Stimulated activated CD8-positive, alpha-beta memory T cell treated with anti-CD3 and anti-CD28 coated beads, Interleukin-7, amount 100 ng/mL, for 48 hours (primary cell): ENCODE measurements around the gene POU2AF1.

Experiments
- DNase-seq, 2 donors: peaks; one replicate each; pipeline ENCODE4 v3.0.0-alpha.2; 2020; ENCODE audit warnings: low read depth in 1 of 2; ENCODE audit errors: extremely low read depth in 1 of 2

POU2AF1 gene

DNA sequence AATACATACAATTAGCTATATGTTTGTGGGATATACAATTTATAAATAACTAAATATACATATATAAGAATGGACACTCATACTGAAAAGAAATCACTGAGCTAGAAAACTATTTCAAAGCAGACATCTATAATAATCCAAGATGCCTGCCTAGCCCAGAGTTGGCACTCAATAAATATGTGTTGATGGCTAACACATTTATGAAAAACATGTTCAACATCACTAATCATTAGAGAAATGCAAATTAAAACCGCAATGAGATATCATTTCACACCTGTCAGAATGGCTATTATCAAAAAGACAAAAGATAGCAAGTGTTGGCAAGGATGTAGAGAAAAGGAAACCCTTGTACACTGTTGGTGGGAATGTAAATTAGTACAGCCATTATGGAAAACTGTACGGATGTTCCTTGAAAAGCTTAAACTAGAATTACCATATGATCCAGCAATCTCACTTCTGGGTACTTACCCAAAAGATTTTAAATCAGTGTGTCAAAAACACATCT is 29.8 kb downstream of the POU2AF1 start:
- no peak for DNase-seq

DNA sequence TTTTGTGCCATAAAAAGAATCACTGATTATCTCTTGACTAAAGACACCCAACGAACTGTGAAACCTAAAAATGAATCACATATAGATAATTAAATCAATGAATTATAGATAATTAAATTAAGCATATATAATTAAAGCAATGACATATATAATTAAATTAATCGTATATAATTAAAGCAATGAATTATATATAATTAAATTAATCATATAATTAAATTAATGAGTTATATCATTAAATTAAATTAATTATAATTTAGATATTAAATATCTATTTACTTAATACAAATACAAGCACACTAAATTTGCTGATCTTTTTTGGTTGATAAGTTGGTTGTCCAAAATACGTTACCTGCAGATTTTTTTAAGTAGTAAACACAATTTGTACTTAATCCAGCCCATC is 30.9 kb downstream of the POU2AF1 start:
- no peak for DNase-seq

DNA sequence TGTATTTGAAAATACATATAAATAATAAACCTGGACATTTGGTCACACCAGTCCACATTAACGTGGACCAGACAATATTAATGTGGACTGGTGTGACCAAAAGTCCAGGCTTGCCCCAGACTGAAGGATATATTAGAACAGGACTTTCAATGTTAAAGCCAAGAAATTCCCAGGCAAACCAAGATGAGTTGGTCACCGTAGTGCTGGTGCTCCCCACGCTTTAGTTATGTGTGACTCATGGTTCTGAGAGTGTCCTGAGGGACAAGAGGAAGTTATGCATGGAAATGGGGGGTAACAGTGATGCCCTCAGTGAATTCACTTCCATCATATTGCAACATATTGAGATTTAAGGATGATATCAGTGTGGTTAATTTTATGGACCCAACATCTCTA is 31.4 kb downstream of the POU2AF1 start:
- DNase-seq: no peak

DNA sequence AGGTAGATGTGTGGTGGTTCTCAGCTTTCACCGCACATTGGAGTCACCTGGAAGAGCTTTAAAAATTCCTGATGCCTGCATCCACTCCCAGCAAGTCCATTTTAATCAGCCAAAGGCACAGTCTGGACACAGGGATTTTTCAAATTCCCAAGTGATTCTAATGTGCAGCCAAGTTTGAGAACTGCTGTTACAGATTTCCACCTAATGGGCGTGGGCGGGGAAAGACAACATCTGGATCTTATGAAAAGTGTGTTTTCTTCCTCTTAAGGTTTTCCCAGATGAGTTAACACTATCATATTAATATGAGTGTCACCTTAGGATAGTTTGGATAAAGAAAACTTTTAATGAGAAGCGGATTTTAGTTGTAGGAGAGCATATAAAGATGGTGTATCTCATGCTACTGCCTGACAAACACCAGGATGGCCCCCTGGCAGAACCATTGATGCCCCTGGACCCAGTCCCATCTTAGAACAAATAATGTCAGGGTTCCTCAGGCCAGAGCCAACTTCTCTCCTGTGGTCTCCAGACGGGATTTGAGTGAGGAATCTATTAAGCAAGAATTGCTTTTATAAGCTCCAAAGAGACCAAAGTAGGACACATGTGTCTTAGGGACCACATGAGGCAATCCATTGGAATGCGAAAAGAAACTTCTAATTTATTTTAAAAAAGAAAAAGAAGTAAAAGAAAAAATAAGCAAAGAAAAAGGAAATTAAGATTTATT is 31.9 kb downstream of the POU2AF1 start:
- no peak for DNase-seq

DNA sequence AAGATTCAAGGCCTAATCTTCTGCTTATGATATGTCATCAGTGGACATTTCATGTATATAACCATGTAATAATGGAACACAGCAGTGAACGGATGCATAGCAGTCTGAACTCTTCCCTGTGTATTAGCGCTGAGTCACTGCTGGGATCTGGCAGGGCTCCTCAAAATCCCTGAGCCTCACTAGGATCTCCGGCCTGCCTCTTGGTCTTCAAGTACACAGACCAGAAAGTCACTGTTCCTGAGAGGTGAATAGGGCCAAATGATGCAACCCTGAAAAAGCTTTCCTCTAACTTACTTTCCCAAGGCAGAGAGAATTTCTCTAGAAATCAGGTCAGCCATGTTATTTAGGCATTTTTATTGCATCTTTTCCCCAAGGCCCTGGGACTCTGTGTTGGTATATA is 35.0 kb downstream of the POU2AF1 start:
- no peak for DNase-seq

DNA sequence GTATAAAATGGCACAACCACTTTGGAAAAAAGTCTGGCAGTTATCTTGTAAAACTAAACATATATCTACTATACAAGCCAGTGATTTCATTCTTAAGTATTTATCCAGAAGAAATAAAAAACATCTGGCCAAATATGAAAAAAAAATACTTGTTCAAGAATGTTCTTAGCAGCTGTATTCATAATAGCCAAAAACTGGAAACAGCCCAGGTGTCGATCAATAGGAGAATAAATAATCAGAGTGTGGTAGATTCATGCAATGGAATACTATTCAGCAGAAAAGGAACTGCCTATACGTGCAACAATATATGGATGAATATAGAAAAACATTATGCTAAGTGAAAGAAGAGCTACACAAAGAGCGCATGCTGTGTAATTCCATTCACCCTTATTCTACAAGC is 36.7 kb downstream of the POU2AF1 start:
- DNase-seq: no peak

DNA sequence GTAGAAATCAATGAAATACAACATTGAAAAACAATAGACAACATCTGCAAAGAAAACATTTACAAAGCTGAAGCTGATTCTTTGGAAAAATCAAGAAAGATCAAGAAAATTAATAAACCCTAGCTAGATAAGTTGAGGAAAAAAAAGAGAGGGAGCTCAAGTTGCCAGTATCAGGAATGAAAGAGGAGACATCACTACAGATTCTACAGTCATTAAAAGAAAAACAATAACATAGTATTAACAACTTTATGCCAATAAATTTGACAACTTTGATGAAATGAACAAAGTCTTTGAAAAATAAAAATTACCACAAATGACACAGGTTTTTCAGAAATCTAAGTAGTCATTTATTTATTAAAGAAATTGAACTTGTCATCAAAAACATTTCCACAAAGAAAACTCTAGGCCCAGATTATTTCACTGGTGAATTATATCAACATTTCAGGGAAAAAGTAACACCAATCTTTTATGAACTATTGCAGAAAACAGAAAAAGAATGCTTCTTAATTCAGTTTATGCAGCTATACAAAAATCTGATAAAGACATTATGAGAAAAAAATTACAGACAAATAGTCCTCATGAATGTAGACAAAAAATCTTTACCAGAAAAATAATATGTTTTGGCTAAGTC is 39.2 kb downstream of the POU2AF1 start:
- no peak for DNase-seq

DNA sequence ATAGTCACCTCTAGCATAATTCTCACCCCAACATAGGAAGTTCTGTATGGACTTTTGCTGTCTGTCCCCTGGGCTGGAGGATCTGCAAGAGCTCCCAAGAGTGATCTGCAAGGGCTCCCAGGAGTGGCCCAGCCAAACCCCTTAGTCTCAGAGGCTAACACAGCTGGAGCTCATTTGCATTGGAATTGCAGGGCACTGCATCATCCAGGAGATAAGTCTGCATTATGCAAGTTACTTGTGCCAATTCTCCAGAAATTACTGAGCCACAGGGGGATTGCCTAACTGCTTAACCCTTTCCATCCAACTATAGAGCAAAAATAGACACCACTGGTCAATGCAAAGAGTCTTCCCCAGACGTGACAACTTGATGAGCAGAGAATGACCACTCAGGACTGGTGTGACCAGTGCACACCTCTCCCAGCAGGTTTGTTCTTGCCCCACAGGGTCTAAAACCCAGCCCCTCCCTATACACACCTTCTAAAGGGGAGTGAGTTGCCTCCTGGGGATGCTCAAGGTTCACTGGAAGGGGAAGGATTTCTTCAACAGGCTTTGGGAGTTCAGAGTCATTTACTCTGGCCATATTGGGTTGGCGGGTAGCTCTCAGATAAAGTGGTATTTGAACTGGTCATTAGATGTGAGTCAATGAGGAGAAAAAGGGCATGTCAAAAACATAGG is 42.4 kb downstream of the POU2AF1 start:
- no peak for DNase-seq

DNA sequence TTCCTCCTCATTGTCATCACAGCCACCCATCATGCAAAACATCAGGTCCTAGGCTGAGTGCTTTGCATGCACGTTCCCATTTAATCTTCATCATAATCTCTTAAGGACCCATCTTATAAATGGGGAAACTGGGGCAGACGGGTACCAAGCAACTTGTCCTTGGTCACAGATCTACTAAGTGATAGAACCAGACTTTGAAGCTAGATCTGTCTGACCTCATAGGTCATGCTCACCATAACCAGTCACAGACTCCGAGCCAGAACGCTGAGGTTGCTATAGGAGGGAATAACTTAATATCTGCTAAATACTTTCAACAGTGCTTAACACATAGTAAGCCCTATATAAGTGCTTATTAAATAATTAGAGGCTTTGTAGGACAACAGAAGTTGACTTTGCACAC is 43.0 kb downstream of the POU2AF1 start:
- DNase-seq: no peak

DNA sequence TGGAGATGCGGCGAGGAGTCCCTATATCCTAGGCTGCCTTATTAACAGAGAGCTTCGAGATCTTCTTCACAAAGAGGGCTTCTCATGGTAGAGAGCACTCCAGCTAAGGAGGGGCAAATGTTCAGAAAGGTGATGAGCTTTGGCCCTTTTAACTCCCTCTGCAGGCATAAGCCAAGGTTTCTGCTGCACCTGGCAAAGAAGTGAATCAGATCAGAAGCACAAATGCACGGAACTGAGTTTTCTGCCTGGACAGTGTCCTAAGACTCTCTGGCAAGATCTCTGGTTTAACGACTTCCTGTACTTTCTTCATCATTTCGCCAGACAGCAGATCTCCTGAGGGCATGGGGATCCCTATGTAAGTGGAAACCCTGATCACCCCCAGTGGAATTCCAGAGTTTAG is 43.5 kb downstream of the POU2AF1 start:
- no peak for DNase-seq

DNA sequence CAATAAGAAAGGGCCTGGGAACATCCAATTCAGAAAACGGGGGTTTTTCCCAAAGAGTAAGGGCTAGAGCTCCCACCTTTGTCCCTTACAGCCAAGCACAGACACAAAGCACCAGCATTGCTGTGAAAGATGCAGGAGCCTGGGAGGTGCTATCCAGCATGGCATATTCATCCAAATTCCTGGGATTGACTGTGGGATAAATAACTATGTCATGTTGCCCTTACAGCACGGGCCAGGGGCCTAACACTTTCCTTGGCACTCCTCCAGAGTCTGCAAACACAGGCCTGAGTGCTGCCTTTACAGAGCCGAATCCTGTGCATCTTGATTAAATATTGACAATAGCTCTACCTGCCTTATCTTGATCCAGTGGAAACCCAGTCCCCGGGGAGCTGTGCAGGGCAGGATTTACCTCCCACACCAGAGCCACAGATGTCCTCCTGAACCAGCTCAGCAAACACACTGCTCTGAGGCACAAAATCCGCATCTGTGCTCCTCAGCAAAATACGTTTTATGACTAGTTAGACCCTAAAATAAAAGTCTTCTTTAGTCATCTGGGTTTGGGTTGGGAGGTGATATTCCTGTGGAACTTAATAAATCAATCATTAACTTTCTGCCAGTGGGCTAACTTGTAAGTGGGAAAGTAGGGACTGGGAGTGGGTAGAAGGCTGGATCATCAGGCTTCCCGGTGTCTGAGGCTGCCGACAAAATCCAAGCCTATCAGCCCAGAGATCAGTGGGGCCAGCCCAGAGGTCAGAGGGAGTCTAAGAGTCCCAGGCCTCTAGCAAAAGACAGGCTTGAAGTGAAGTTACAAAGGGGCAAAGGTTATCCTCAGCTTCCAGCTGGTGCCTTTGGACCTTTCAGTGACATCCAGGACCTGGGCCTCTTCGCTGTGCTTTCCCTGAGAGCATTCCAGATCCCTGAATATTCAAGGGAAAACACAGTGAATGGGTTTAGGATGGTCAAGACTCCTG is 44.3 kb downstream of the POU2AF1 start:
- DNase-seq: no peak

DNA sequence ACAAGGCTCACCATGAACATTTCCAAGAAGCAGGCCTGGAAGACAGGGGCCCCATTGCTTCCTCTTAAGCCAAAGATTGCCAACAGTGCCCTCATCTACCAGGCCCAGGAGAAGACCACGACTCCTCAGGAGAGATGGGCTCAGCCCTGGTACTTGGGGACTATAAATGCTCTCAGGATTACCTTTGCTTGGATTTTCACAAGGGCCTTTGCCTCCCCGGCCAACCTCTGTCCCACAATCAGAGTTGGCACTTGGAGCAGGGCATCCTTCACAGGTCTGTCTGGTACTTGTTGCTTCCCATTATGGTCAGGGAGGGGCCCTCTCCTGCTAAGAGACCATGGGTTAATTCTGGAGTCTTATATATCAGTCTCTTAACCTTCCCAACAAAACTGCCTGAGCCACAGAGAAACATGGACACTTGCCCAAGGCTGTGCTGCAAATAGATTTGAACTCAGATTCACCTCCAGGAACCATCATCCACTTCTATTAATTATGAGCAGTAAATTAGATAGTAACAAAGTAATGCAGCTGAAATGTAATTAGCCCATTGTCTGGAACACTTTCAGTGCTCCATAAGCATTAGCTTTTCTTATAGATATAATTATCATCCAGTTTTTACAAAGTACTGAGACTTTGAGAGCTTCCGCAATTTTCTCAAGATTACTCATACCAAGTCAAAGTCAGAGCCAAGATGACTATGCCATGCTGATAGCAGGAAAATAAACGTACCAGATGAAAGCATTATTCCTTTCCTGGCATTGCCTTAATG is 47.2 kb downstream of the POU2AF1 start:
- DNase-seq: no peak

DNA sequence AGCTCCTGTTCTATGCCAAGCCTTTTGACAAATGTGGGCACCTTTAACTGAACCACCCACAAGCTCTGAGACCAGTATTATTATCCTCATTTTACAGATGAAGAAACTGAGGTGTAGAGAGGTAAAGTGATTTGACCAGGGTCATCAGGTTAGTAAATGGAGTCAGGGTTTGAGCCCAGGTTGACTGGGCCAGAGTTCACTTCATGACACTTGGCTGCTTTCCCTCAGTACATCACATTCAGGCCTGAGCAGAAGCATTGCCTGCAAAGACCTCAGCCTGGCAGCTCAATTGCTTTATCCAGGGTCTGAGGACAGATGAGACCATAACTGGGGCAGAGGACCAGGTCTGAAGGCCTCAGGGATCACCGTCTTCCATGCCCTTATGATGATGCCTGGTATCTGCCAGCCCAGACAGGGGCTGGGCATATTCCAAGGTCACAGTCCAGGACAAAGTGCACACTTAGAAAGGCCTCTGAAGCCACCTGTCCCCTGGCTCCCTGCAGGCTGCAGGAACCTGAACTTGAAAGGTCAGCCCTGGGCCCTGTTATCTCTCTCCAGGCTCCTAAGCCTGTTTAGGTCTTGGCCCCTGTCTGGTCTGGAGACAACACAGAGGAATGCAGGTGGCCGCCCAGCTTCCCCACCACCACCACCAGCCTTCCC is 48.7 kb downstream of the POU2AF1 start:
- DNase-seq: no peak

DNA sequence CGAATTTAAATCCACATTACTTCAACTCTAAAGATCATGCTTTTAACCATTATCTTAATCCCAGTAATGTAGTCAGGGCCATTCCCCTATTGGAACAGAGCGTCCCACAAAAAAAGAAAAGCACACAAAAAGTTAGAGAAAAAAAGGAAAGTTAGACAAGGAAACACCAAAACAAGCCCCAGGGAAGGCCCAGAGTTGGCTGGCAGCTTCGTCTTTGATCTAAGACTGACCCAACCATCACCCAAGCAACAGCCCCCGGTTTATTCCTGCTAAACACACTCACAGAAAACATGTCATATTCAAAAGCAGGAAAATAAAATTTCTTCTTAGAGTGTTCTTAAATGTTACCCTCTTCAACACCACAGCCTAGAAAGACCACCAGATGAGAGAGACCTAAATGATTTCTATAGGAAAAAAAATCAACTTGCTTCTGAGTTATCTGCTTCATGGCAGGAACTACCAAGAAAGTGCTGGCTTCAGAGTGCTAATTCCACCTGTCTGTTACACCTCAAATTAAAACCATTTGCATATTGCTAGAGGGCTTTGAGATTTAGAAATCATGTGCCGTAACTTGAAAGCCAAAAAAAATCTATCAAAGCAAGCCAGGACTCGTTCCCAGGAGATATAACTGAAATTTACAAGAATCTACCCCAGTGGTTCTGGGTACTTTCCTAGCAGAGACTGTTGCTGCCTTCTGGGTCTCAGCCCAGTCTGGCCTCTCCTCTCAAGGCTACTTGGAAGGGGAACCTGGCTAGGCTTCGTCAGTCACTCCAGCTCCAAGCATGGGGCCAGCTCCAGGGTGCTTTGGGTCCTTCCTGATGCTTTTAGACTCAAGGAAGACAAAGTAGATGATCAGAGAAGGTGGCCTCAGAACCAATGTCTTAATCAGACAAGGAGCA is 49.5 kb downstream of the POU2AF1 start:
- DNase-seq: no peak

DNA sequence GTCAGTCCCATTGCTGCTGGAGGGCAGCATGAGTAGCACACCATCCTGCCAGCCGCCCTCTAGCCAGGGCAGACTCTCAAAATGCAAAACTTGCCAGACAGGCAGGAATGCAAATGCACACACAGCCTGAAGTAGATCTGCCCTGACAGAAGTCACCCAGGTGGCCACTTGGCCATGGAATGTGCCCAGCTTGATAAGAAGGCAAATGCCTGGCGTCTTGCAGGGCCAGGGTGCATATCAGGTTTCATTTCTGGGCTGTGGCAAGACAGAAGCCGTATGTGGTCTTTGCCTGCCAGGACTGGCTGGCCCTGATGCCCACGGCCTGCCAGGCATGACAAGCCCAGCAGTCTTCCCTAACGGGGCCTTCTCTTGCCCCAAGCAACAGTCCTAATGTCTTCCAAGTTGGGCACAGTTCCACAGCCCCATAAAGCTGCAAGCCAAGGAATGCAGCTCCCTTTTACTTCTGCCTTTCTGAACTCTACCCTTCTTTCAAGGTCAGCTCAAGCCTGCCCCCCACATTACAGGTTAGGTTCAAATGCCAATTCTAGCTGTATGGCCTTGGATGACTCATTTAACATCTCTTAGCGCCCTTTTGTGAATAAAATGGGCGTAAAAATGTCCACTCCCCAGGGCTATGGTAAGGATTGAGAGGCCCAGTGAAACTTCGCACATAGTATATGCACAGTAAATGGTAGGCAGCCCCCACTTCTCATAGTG is 51.0 kb downstream of the POU2AF1 start:
- DNase-seq: no peak

DNA sequence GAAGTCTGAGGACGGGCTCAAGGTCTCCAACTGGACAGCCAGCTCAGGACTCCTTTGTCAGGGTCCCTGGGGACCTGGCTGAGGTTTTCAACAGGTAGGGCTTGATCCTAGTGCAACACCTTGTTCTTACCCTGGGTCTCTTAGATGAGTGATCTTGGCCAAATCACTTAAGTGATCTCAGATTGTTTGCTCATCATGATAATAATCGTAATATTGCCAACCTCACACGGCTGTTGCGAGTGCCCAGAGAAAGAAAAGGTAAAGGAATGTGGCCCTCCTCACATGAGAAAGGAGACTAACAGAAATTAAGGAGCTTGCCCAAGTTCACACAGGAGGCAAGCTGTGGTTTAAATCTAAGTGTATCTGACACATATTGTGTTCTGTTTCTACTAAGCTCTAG is 52.3 kb downstream of the POU2AF1 start:
- no peak for DNase-seq

DNA sequence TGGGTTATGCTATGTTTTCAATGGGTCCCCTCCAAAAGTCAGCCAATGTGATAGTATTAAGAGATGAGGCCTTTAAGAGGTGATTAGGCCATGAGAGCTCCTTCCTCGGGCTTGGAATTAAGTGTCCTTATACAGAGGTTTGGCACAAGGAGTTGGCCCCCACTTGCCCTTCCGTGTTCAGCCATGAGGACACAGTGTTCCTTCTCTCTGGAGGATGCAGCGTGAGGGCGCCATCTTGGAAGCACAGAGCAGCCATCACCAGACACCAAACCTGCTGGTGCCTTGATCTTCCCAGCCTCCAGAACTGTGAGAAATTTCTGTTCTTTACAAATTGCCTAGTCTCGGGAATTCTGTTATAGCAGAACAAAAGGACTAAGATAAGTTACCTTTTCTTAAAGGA is 53.8 kb downstream of the POU2AF1 start:
- DNase-seq: no peak

DNA sequence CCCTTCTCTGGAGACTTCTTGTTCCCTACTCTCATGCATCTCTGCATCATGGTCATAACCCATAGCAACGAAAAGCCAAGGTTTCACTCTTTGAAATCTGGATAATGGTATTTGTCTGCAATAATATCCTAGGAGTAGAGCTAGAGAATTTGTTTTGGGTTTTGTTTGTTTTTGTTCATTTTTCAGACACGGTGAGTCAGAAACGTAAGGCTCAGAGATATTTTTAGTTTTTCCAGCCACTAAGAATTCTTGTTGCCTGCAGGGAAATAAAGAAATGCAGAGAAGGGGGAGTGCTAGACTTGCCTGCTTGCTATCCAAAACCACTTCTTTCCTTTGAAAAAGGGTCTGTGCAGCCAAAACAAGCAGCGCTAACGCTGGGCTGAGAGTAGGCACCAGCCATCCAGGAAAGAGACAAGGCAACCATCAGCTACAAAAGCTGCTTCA is 54.8 kb downstream of the POU2AF1 start:
- DNase-seq: no peak
